K562 (cell line): Measurements from ENCODE around the gene TMPRSS6. TPM values are rescaled to one million over a fixed set of nuclear protein-coding genes. Genes with fewer than 3 reads are reported as not detected.

Experiments used
- ATAC-seq: fragments of 200-7000 bp; cut with Tn5 transposase; 3 replicates; pipeline ENCODE4 v1.9.1; 2020; ENCODE audit warnings: moderate library complexity
- BruUV-seq: library from RNA; stranded (reverse); fragments of 400-500 nt; replicated peaks from 2 replicates; lab custom pipeline; 2021; lab: Mats Ljungman, UMichigan
- CTCF ChIA-PET: fragments of 300-600 bp; formaldehyde crosslinking; extraction: SDS; loops from one replicate; lab custom pipeline; 2021; ENCODE audit warnings: low intra/inter-chr PET ratio; lab: Yijun Ruan, JAX
- POLR2A ChIA-PET: fragments of 300-600, 350-650 bp; sonication (Branson Sonifier 250); formaldehyde crosslinking; extraction: SDS; loops from one replicate; lab custom pipeline; 2021; ENCODE audit warnings: antibody characterized with exemption, inconsistent platforms; lab: Yijun Ruan, JAX
- DNase-seq, 4 experiments: peaks; one replicate each; pipeline versions ENCODE4 v3.0.0 to v3.0.0-alpha.2; 2011 to 2018; ENCODE audit warnings: low spot score in 3 of 4, mixed read lengths in 3 of 4; ENCODE audit errors: extremely low read depth in 1 of 4
- FAIRE-seq: peaks from 2 replicates; lab custom pipeline; 2011; peaks lifted over from hg19 to GRCh38; lab: Jason Lieb, UNC
- H2AFZ ChIP-seq: 2 replicates; pipeline ENCODE4 v1.6.0; 2011; ENCODE audit warnings: low read depth, low read length, control low read depth, inconsistent platforms
- H3K27ac ChIP-seq: fragments of 200-600 bp; 3 replicates; pipeline ENCODE4 v1.8.0; 2011; ENCODE audit warnings: low read depth, mild to moderate bottlenecking, control low read depth, inconsistent platforms, low read length, moderate library complexity, mixed read lengths; ENCODE audit errors: extremely low read depth
- H3K27me3 ChIP-seq, 2 experiments: fragments of 300-600 bp in 1 of 2; 2 replicates in 1 of 2; 3 replicates in 1 of 2; pipeline versions ENCODE4 v1.6.0 to v1.8.0; 2011; ENCODE audit warnings: inconsistent platforms in 2 of 2, low read length in 2 of 2, mild to moderate bottlenecking in 1 of 2, mixed read lengths in 1 of 2, moderate library complexity in 1 of 2; ENCODE audit not compliant: control insufficient read depth in 2 of 2, insufficient read depth in 2 of 2
- H3K36me3 ChIP-seq: fragments of 300-600 bp; 3 replicates; pipeline ENCODE4 v1.8.0; 2011; ENCODE audit warnings: mild to moderate bottlenecking, low read length, inconsistent platforms; ENCODE audit not compliant: control insufficient read depth, insufficient read depth
- H3K4me1 ChIP-seq, 2 experiments: fragments of 200-600 bp in 1 of 2; replicated peaks in 1 of 2; 2 replicates in 1 of 2; 3 replicates in 1 of 2; pipeline versions ENCODE4 v1.5.1 to v1.8.0; 2011; ENCODE audit warnings: inconsistent platforms in 2 of 2, low read length in 2 of 2, mild to moderate bottlenecking in 1 of 2, mixed read lengths in 1 of 2, moderate library complexity in 1 of 2; ENCODE audit not compliant: control insufficient read depth in 2 of 2, insufficient read depth in 2 of 2
- H3K4me2 ChIP-seq: 2 replicates; pipeline ENCODE4 v1.6.1; 2011; ENCODE audit warnings: low read length, control low read depth, inconsistent platforms, mixed read lengths; ENCODE audit not compliant: insufficient read depth
- H3K4me3 ChIP-seq: fragments of 200-600 bp; sonication (generic), shearing (Covaris generic); 2 replicates; pipeline ENCODE4 v1.5.1; 2016; ENCODE audit warnings: control low read depth, inconsistent platforms
- H3K79me2 ChIP-seq: fragments of 200-600 bp; 3 replicates; pipeline ENCODE4 v1.8.0; 2011; ENCODE audit warnings: low read length, inconsistent platforms; ENCODE audit not compliant: control insufficient read depth, insufficient read depth
- H3K9ac ChIP-seq, 2 experiments: 2 replicates each; pipeline versions ENCODE4 v1.6.0 to v1.6.1; 2011; ENCODE audit warnings: low read depth in 2 of 2, low read length in 2 of 2, control low read depth in 1 of 2, inconsistent platforms in 1 of 2, mild to moderate bottlenecking in 1 of 2, mixed read lengths in 1 of 2; ENCODE audit not compliant: insufficient read depth in 1 of 2
- H3K9me1 ChIP-seq: one replicate; pipeline ENCODE4 v1.6.0; 2011; ENCODE audit warnings: inconsistent platforms, mild to moderate bottlenecking, low read length, moderate library complexity; ENCODE audit not compliant: control insufficient read depth, insufficient read depth
- H3K9me3 ChIP-seq: replicated peaks from 2 replicates; pipeline ENCODE4 v1.5.1; 2011; ENCODE audit warnings: low read depth, low read length, inconsistent platforms; ENCODE audit not compliant: control insufficient read depth, insufficient read depth
- H4K20me1 ChIP-seq: replicated peaks from 2 replicates; pipeline ENCODE4 v1.6.1; 2011; ENCODE audit warnings: low read length, inconsistent platforms, mixed read lengths; ENCODE audit not compliant: control insufficient read depth, insufficient read depth
- BDP1 ChIP-seq: IDR thresholded peaks from 3 replicates; pipeline ENCODE4 v1.6.1; 2011; ENCODE audit not compliant: insufficient read length, insufficient read depth
- ZKSCAN1 ChIP-seq: fragments of 150-350 bp; IDR thresholded peaks from 2 replicates; pipeline ENCODE4 v1.6.1; 2016; ENCODE audit warnings: low read depth, low read length
- WGBS: fragments of 100-300 bp; shearing (Covaris generic); methylation state at CpG from one replicate; pipeline ENCODE4 v1.1.6; 2016; ENCODE audit warnings: low coverage, mixed read lengths; ENCODE audit not compliant: insufficient coverage; ENCODE audit errors: missing lambda C conversion rate; 5-methylcytosine and 5-hydroxymethylcytosine counted together
- in situ Hi-C: fragments of 300-500 bp; cut with MboI; formaldehyde crosslinking; loops from 4 replicates; pipeline ENCODE4 v1.15.0; 2018; ENCODE audit warnings: inconsistent platforms, mixed read lengths
- intact Hi-C: fragments of 100-400 bp; cut with micrococcal nuclease; formaldehyde crosslinking; loops from 2 replicates; pipeline ENCODE4 v1.14.2; 2022
- polyA plus RNA-seq, 8 experiments: library from polyadenylated mRNA; depleted of rRNA in 4 of 8; stranded (reverse) in 5 of 8; unstranded in 3 of 8; fragments of >200 nt; fragmentation: Nextera tagmentation in 2 of 8; fragmentation: Illumina TruSeq in 1 of 8; extraction: Ambion mirVana in 2 of 8; extraction: Trizol in 1 of 8; gene quantifications; 2 replicates each; pipeline versions ENCODE4 v1.2.1 to v1.2.3, GENCODE V29; 2011 to 2014; ENCODE audit warnings: inconsistent platforms in 1 of 8, missing spikeins in 1 of 8
- total RNA-seq, 7 experiments: library from RNA; depleted of rRNA in 6 of 7; stranded (reverse); fragments of >200 nt in 6 of 7; fragmentation: Illumina TruSeq in 2 of 7; extraction: Trizol in 2 of 7; gene quantifications; 2 replicates each; pipeline versions ENCODE4 v1.2.1 to v1.2.3, GENCODE V29; 2011 to 2021; ENCODE audit warnings: low replicate concordance in 1 of 7
- TF ChIP-seq, protein P1 (sequence below): fragments of 250-450 bp; sonication (Bioruptor Pico); IDR thresholded peaks from 2 replicates; pipeline ENCODE4 v1.8.0; 2022; ENCODE audit warnings: moderate library complexity, mild to moderate bottlenecking, inconsistent platforms
- TF ChIP-seq, protein P2 (sequence below): fragments of 450-650 bp; conservative IDR thresholded peaks from 2 replicates; pipeline ENCODE4 v1.6.1; 2016; ENCODE audit warnings: missing genetic modification characterization, low read depth, mild to moderate bottlenecking, control low read depth, missing compliant biosample characterization

TMPRSS6 gene
- total and polyA plus RNA-seq, 9 of the 15 experiments (the other 6 are each of a cell fraction or from before 2014, with no cell fraction given) = 0.03 TPM; not detected in 8

DNA sequence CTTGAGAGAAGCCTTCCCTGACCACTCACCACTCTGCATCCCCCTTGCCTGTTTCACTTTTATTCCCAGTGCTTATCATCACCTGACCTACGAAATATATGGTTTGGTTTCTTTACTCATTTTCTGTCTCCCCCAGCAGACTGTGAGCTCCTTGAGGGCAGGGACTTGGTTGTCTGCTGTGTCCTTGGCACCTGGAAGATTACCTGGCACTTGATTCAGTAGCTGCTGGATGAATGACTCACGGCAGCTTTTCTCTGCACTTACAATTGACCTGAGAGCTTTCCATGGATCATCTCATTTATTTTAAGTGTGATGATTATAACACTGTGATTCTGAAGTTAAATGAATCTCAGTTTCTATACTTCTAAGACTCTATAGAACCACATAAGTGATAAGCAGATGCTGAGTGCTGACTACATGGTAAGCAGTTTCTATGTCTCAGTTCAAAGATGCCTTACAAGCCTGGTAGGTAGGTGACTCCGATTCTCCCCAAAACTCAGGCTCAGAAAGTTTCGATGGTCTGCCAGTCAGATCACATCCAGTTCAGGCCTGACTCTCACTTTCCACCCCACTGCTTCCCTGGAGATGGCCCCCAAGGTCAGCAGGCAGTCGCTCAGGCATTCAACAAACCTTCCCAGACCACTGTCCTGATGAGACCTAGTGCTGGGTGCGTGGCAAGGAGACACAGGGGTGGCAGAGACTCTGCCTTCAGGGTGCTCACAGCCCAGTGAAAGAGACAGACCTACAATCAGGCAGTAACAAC lies 28.6 kb upstream of the TMPRSS6 start (continued):
- TF ChIP-seq, protein P1, sequence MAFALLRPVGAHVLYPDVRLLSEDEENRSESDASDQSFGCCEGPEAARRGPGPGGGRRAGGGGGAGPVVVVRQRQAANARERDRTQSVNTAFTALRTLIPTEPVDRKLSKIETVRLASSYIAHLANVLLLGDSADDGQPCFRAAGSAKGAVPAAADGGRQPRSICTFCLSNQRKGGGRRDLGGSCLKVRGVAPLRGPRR (CRISPR knock-in tag) = no peak
- no peak for TF ChIP-seq BDP1

DNA sequence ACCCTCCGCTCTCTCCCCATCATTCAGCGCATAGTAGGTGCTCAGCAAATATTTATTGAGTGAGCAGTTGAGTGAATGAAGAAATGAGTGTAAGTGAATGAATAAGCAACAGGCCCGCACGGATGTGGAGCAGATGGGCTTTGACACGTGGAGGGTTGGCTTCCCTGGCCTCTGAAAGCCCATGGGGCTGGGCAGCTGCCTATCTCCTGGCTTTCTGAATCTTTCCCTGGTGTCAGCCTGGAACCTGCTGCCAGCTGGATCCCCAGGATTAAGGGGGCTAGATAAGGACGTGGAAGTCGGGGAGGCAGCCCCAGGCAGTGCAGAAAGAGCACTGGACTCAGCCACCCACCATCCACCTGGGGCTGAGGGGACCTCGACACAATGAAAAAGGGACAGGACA lies 27.6 kb upstream of the TMPRSS6 start:
- TF ChIP-seq, protein P2, sequence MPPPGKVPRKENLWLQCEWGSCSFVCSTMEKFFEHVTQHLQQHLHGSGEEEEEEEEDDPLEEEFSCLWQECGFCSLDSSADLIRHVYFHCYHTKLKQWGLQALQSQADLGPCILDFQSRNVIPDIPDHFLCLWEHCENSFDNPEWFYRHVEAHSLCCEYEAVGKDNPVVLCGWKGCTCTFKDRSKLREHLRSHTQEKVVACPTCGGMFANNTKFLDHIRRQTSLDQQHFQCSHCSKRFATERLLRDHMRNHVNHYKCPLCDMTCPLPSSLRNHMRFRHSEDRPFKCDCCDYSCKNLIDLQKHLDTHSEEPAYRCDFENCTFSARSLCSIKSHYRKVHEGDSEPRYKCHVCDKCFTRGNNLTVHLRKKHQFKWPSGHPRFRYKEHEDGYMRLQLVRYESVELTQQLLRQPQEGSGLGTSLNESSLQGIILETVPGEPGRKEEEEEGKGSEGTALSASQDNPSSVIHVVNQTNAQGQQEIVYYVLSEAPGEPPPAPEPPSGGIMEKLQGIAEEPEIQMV (tag) = no peak
- peak; percentile 73; the same call in 1 of the 2 replicates for TF ChIP-seq ZKSCAN1
- Histone ChIP-seq H4K20me1 (no peaks in the 10 kb centered on the region), H3K27me3 (peaks cover 0 to 26% of the 10 kb centered on the region in 2 experiments; a peak in 2 of 5 replicates), H3K4me3 (no peak overlapping the region), H2AFZ (no peak overlapping the region), H3K9ac (no peak overlapping the region), H3K27ac (no peak overlapping the region), H3K36me3 (no peaks in the 10 kb centered on the region), H3K9me1 (no peaks in the 10 kb centered on the region), H3K79me2 (no peaks in the 10 kb centered on the region), H3K4me1 (peaks cover 1 to 19% of the 10 kb centered on the region in 2 experiments; a peak in 3 of 5 replicates), H3K4me2 (no peak overlapping the region), H3K9me3 (no peaks in the 10 kb centered on the region)
- DNase-seq (no peak), ATAC-seq (no peak), FAIRE-seq (no peak)
- BruUV-seq = no TSS peak
- 10% methylated on average over 8 of the region's 8 CpGs for WGBS
- POLR2A ChIA-PET = interaction anchor here (0.7 to 0.8 kb wide), 2 partner anchors 33 to 86 kb away, joined by 3 to 4 read pairs; no protein-coding TSS in a partner anchor
- CTCF ChIA-PET = no interaction called here
- intact Hi-C loops (no loop called here), in situ Hi-C loops (no loop called here)
